Activated T-helper 2 cell treated with anti-CD3 and anti-CD28 coated beads, Interferon-gamma antibody, Interleukin-2, Interleukin-4, amounts not matched to agents 10 μg/mL and 5 μg/mL and 100 μg/mL, durations not matched to agents 14 hours and 24 hours and 36 hours (primary cell): ENCODE measurements around the gene TPCN1. TPM values are rescaled to one million over a fixed set of nuclear protein-coding genes. Genes with fewer than 3 reads are reported as not detected.

Source experiments
- DNase-seq: peaks from one replicate; pipeline ENCODE4 v3.0.0; 2021; ENCODE audit warnings: low spot score
- H3K27ac Mint-ChIP-seq: one replicate; pipeline ENCODE4 v1.8.0; 2021; ENCODE audit warnings: mixed read lengths
- H3K27me3 Mint-ChIP-seq: one replicate; pipeline ENCODE4 v1.8.0; 2021; ENCODE audit warnings: low read depth, mixed read lengths
- H3K36me3 Mint-ChIP-seq: one replicate; pipeline ENCODE4 v1.8.0; 2021; ENCODE audit warnings: low read depth, mixed read lengths
- H3K4me1 Mint-ChIP-seq: one replicate; pipeline ENCODE4 v1.8.0; 2021; ENCODE audit warnings: low read depth, mixed read lengths
- H3K4me3 Mint-ChIP-seq: one replicate; pipeline ENCODE4 v1.8.0; 2021; ENCODE audit warnings: low read depth, mild to moderate bottlenecking, moderate library complexity, mixed read lengths
- H3K9me3 Mint-ChIP-seq: one replicate; pipeline ENCODE4 v1.8.0; 2021; ENCODE audit warnings: mixed read lengths
- intact Hi-C: fragments of 100-400 bp; cut with micrococcal nuclease; formaldehyde crosslinking; loops from one replicate; pipeline ENCODE4 v1.15.1; 2023
- total RNA-seq: library from RNA; stranded (reverse); gene quantifications from 2 replicates; pipeline ENCODE4 v1.2.3, GENCODE V29; 2022

The TPCN1 gene
- total RNA-seq, 1 donor from 2014 or later = 47.5 TPM

- no peak for DNase-seq
- Mint-ChIP-seq H3K27me3 (no peaks in the 10 kb centered on the region), H3K4me3 (no peak overlapping the region), H3K4me1 (peaks cover 2% of the 10 kb centered on the region), H3K36me3 (peaks cover 20% of the 10 kb centered on the region), H3K27ac (no peak overlapping the region), H3K9me3 (no peaks in the 10 kb centered on the region)
- intact Hi-C loops = no loop called here
Measured at GRCh38 chr12:113278633-113279032, 57.4 kb downstream of the TPCN1 start.

- Mint-ChIP-seq H3K27ac (no peak overlapping the region), H3K27me3 (no peaks in the 10 kb centered on the region), H3K36me3 (peaks cover 15% of the 10 kb centered on the region), H3K4me3 (no peak overlapping the region), H3K4me1 (peaks cover 2% of the 10 kb centered on the region), H3K9me3 (no peaks in the 10 kb centered on the region)
- DNase-seq = no peak
- intact Hi-C loops = no loop called here
Measured at GRCh38 chr12:113284751-113285150, 63.5 kb downstream of the TPCN1 start.

- DNase-seq = no peak
- intact Hi-C loops = no loop called here
- no peak overlapping the region for H3K27ac Mint-ChIP-seq
Measured at GRCh38 chr12:113285679-113286610, 64.7 kb downstream of the TPCN1 start.

GRCh38 chr12:113286712-113287111 is 65.4 kb downstream of the TPCN1 start:
- Mint-ChIP-seq H3K36me3 (peaks cover 20% of the 10 kb centered on the region), H3K9me3 (no peaks in the 10 kb centered on the region)

More at GRCh38 chr12:113285679-113286610, 64.7 kb downstream of the TPCN1 start:
- Mint-ChIP-seq H3K36me3 (peaks cover 13% of the 10 kb centered on the region), H3K4me1 (no peaks in the 10 kb centered on the region), H3K9me3 (no peaks in the 10 kb centered on the region), H3K4me3 (no peak overlapping the region), H3K27me3 (no peaks in the 10 kb centered on the region)

GRCh38 chr12:113287146-113287898 is 66.1 kb downstream of the TPCN1 start:
- intact Hi-C loops = no loop called here
- no peak for DNase-seq
- Mint-ChIP-seq H3K9me3 (no peaks in the 10 kb centered on the region), H3K27ac (no peak overlapping the region), H3K4me3 (no peak overlapping the region), H3K27me3 (no peaks in the 10 kb centered on the region), H3K4me1 (no peaks in the 10 kb centered on the region), H3K36me3 (peaks cover 21% of the 10 kb centered on the region)

More at GRCh38 chr12:113286712-113287111, 65.4 kb downstream of the TPCN1 start:
- intact Hi-C loops = no loop called here
- Mint-ChIP-seq H3K27ac (no peak overlapping the region), H3K27me3 (no peaks in the 10 kb centered on the region), H3K4me3 (no peak overlapping the region), H3K4me1 (no peaks in the 10 kb centered on the region)
- DNase-seq = no peak

- peaks cover 25% of the 10 kb centered on the region for H3K36me3 Mint-ChIP-seq
- no peak overlapping the region for H3K4me3 Mint-ChIP-seq
- intact Hi-C loops = no loop called here
- no peaks in the 10 kb centered on the region for H3K4me1 Mint-ChIP-seq
- H3K9me3 Mint-ChIP-seq = no peaks in the 10 kb centered on the region
- no peak for DNase-seq
- H3K27ac Mint-ChIP-seq = no peak overlapping the region
- no peaks in the 10 kb centered on the region for H3K27me3 Mint-ChIP-seq
Measured at GRCh38 chr12:113287899-113288282, 66.6 kb downstream of the TPCN1 start.

GRCh38 chr12:113289361-113289760 is 68.1 kb downstream of the TPCN1 start:
- no peak overlapping the region for H3K4me3 Mint-ChIP-seq
- H3K27me3 Mint-ChIP-seq = no peaks in the 10 kb centered on the region
- intact Hi-C loops = no loop called here
- peaks cover 25% of the 10 kb centered on the region for H3K36me3 Mint-ChIP-seq
- no peak for DNase-seq
- H3K9me3 Mint-ChIP-seq = no peaks in the 10 kb centered on the region
- no peaks in the 10 kb centered on the region for H3K4me1 Mint-ChIP-seq
- no peak overlapping the region for H3K27ac Mint-ChIP-seq

GRCh38 chr12:113290506-113290905 is 69.2 kb downstream of the TPCN1 start:
- H3K36me3 Mint-ChIP-seq = peaks cover 19% of the 10 kb centered on the region
- DNase-seq = no peak
- H3K9me3 Mint-ChIP-seq = no peaks in the 10 kb centered on the region
- H3K4me1 Mint-ChIP-seq = no peaks in the 10 kb centered on the region
- H3K27ac Mint-ChIP-seq = no peak overlapping the region
- intact Hi-C loops = no loop called here
- H3K4me3 Mint-ChIP-seq = no peak overlapping the region
- H3K27me3 Mint-ChIP-seq = no peaks in the 10 kb centered on the region

GRCh38 chr12:113291586-113291985 is 70.3 kb downstream of the TPCN1 start:
- intact Hi-C loops = no loop called here
- Mint-ChIP-seq H3K27ac (no peak overlapping the region), H3K4me1 (no peaks in the 10 kb centered on the region), H3K36me3 (peaks cover 20% of the 10 kb centered on the region), H3K27me3 (no peaks in the 10 kb centered on the region), H3K9me3 (no peaks in the 10 kb centered on the region), H3K4me3 (no peak overlapping the region)
- no peak for DNase-seq

GRCh38 chr12:113292091-113292490 is 70.8 kb downstream of the TPCN1 start:
- intact Hi-C loops = no loop called here
- H3K4me3 Mint-ChIP-seq = no peak overlapping the region
- DNase-seq = no peak
- H3K27me3 Mint-ChIP-seq = no peaks in the 10 kb centered on the region
- no peaks in the 10 kb centered on the region for H3K9me3 Mint-ChIP-seq
- H3K36me3 Mint-ChIP-seq = peaks cover 23% of the 10 kb centered on the region
- no peaks in the 10 kb centered on the region for H3K4me1 Mint-ChIP-seq
- no peak overlapping the region for H3K27ac Mint-ChIP-seq

GRCh38 chr12:113292547-113292946 is 71.3 kb downstream of the TPCN1 start:
- H3K9me3 Mint-ChIP-seq = no peaks in the 10 kb centered on the region
- H3K36me3 Mint-ChIP-seq = peaks cover 23% of the 10 kb centered on the region
- no peak overlapping the region for H3K4me3 Mint-ChIP-seq
- no peak overlapping the region for H3K27ac Mint-ChIP-seq
- no peak for DNase-seq
- intact Hi-C loops = no loop called here
- no peaks in the 10 kb centered on the region for H3K27me3 Mint-ChIP-seq
- no peaks in the 10 kb centered on the region for H3K4me1 Mint-ChIP-seq

- intact Hi-C loops = no loop called here
- H3K9me3 Mint-ChIP-seq = no peaks in the 10 kb centered on the region
- no peaks in the 10 kb centered on the region for H3K27me3 Mint-ChIP-seq
- H3K4me3 Mint-ChIP-seq = no peak overlapping the region
- DNase-seq = no peak
- H3K4me1 Mint-ChIP-seq = no peaks in the 10 kb centered on the region
- no peak overlapping the region for H3K27ac Mint-ChIP-seq
- peaks cover 23% of the 10 kb centered on the region for H3K36me3 Mint-ChIP-seq
Measured at GRCh38 chr12:113293100-113293499, 71.8 kb downstream of the TPCN1 start.
